Measurements from ENCODE around the gene LLGL2. TPM values are rescaled to one million over a fixed set of nuclear protein-coding genes. Genes with fewer than 3 reads are reported as not detected.
A peak's percentile ranks its signal among the peaks of the same experiment; 100 is the strongest.

The LLGL2 gene
- polyA plus RNA-seq, 2 donors: 71.6 to 139 TPM

DNA sequence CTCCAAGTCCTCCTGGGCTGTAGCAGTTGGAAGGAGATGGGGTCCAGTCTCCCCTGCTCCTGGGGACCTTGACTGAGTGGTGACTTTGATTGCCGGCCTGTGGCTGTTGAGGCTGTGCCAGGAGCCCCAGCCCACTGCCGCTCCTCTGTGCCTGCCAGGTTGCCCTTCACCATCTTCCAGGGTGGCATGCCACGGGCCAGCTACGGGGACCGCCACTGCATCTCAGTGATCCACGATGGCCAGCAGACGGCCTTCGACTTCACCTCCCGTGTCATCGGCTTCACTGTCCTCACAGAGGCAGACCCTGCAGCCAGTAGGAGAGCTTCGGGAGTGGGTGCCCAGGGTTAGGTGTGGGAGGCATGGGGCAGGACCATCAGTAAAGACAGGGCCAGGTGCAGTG is 38.7 kb downstream of the LLGL2 start:
- Histone ChIP-seq H3K27me3 (ENCODE audit: control insufficient read depth in 1 of 2, insufficient read depth in 2 of 2, low read length in 2 of 2) (no peaks in the 10 kb centered on the region), H3K9me3 (ENCODE audit: control insufficient read depth in 2 of 2, insufficient read depth in 1 of 2, low read depth in 1 of 2, low read length in 1 of 2) (no peaks in the 10 kb centered on the region), H3K4me1 (ENCODE audit: control insufficient read depth in 2 of 2, insufficient read depth in 2 of 2, low read length in 1 of 2) (peaks cover 0 to 4% of the 10 kb centered on the region in 2 donors), H3K36me3 (ENCODE audit: control insufficient read depth in 2 of 2, insufficient read depth in 2 of 2, low read length in 1 of 2) (peaks cover 12 to 54% of the 10 kb centered on the region in 2 donors), H3K4me3 (ENCODE audit: low read depth in 1 of 2, low read length in 2 of 2) (no peak overlapping the region), H3K27ac (ENCODE audit: low read depth in 2 of 2, low read length in 1 of 2) (peak overlapping the region; percentile 42 to 83)
- WGBS, 2 donors: 94 to 96% methylated on average over 11 of the region's 11 CpGs

DNA sequence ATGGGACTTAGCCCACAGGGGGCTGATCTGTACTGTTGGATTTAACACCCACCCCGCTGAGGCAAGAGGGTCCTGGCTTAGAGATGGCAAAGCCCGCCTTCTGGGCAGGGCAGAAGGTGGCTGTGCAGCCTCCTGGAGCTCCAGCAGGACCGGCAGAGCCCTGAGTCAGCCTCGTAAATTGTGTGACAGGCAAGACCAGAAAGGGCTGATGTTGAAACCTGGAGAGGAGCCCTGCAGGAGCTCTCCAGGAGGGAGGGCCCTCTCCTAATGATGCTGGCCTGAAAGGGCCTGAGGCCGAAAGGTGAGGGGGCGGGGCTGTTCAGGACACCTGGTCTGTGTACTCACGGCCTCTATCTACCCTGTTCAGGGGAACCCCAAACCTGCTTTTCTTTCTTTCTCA is 39.6 kb downstream of the LLGL2 start:
- H3K27me3 ChIP-seq (ENCODE audit: control insufficient read depth in 1 of 2, insufficient read depth in 2 of 2, low read length in 2 of 2): no peaks in the 10 kb centered on the region
- H3K27ac ChIP-seq (ENCODE audit: low read depth in 2 of 2, low read length in 1 of 2): peak overlapping the region; percentile 78 to 83
- no peaks in the 10 kb centered on the region for H3K9me3 ChIP-seq (ENCODE audit: control insufficient read depth in 2 of 2, insufficient read depth in 1 of 2, low read depth in 1 of 2, low read length in 1 of 2)
- H3K4me1 ChIP-seq (ENCODE audit: control insufficient read depth in 2 of 2, insufficient read depth in 2 of 2, low read length in 1 of 2): peaks cover 0 to 4% of the 10 kb centered on the region in 2 donors
- WGBS, 2 donors: 64 to 78% methylated on average over 7 of the region's 7 CpGs
- H3K36me3 ChIP-seq (ENCODE audit: control insufficient read depth in 2 of 2, insufficient read depth in 2 of 2, low read length in 1 of 2): peaks cover 12 to 56% of the 10 kb centered on the region in 2 donors
- no peak overlapping the region for H3K4me3 ChIP-seq (ENCODE audit: low read depth in 1 of 2, low read length in 2 of 2)

- H3K36me3 ChIP-seq (ENCODE audit: control insufficient read depth in 2 of 2, insufficient read depth in 2 of 2, low read length in 1 of 2): peaks cover 12 to 60% of the 10 kb centered on the region in 2 donors
- H3K4me3 ChIP-seq (ENCODE audit: low read depth in 1 of 2, low read length in 2 of 2): no peak overlapping the region
- peak overlapping the region in 1 of 2 donors; percentile 57 for H3K27ac ChIP-seq (ENCODE audit: low read depth in 2 of 2, low read length in 1 of 2)
- H3K4me1 ChIP-seq (ENCODE audit: control insufficient read depth in 2 of 2, insufficient read depth in 2 of 2, low read length in 1 of 2): peaks cover 0 to 4% of the 10 kb centered on the region in 2 donors
- 89 to 90% methylated on average over 6 of the region's 6 CpGs for whole genome bisulfite sequencing, 2 donors
- no peaks in the 10 kb centered on the region for H3K9me3 ChIP-seq (ENCODE audit: control insufficient read depth in 2 of 2, insufficient read depth in 1 of 2, low read depth in 1 of 2, low read length in 1 of 2)
- H3K27me3 ChIP-seq (ENCODE audit: control insufficient read depth in 1 of 2, insufficient read depth in 2 of 2, low read length in 2 of 2): no peaks in the 10 kb centered on the region
Measured at GRCh38 chr17:75565618-75566017, 40.1 kb downstream of the LLGL2 start.

- Histone ChIP-seq H3K27me3 (ENCODE audit: control insufficient read depth in 1 of 2, insufficient read depth in 2 of 2, low read length in 2 of 2) (no peaks in the 10 kb centered on the region), H3K4me1 (ENCODE audit: control insufficient read depth in 2 of 2, insufficient read depth in 2 of 2, low read length in 1 of 2) (peaks cover 0 to 4% of the 10 kb centered on the region in 2 donors), H3K27ac (ENCODE audit: low read depth in 2 of 2, low read length in 1 of 2) (no peak overlapping the region), H3K4me3 (ENCODE audit: low read depth in 1 of 2, low read length in 2 of 2) (no peak overlapping the region), H3K36me3 (ENCODE audit: control insufficient read depth in 2 of 2, insufficient read depth in 2 of 2, low read length in 1 of 2) (peaks cover 12 to 66% of the 10 kb centered on the region in 2 donors), H3K9me3 (ENCODE audit: control insufficient read depth in 2 of 2, insufficient read depth in 1 of 2, low read depth in 1 of 2, low read length in 1 of 2) (no peaks in the 10 kb centered on the region)
- 67 to 69% methylated on average over 6 of the region's 6 CpGs for WGBS, 2 donors
Measured at GRCh38 chr17:75566416-75566815, 40.9 kb downstream of the LLGL2 start.

DNA sequence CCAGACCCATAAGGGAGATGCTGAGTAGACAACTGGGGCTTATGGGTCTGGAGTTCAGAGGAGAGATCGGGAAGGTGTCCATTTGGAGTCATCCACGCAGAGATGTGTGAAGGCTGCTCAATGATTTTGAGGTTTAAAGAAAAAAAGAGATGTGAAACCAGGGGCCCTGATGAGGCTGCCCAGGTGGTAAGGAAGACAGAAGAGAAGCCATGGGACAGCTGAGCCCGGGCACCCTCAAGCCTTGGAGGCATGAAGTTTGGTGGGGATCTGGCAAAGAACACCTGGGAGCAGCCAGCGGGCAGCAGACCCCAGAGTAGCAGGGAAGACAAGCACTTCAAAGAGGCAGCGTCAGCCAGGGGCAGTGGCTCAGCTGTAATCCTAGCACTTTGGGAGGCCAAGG is 41.3 kb downstream of the LLGL2 start:
- H3K9me3 ChIP-seq (ENCODE audit: control insufficient read depth in 2 of 2, insufficient read depth in 1 of 2, low read depth in 1 of 2, low read length in 1 of 2): no peaks in the 10 kb centered on the region
- no peaks in the 10 kb centered on the region for H3K27me3 ChIP-seq (ENCODE audit: control insufficient read depth in 1 of 2, insufficient read depth in 2 of 2, low read length in 2 of 2)
- peaks cover 0 to 4% of the 10 kb centered on the region in 2 donors for H3K4me1 ChIP-seq (ENCODE audit: control insufficient read depth in 2 of 2, insufficient read depth in 2 of 2, low read length in 1 of 2)
- WGBS, 2 donors: 87 to 92% methylated on average over 5 of the region's 5 CpGs
- H3K27ac ChIP-seq (ENCODE audit: low read depth in 2 of 2, low read length in 1 of 2): no peak overlapping the region
- H3K36me3 ChIP-seq (ENCODE audit: control insufficient read depth in 2 of 2, insufficient read depth in 2 of 2, low read length in 1 of 2): peaks cover 12 to 70% of the 10 kb centered on the region in 2 donors
- H3K4me3 ChIP-seq (ENCODE audit: low read depth in 1 of 2, low read length in 2 of 2): no peak overlapping the region

DNA sequence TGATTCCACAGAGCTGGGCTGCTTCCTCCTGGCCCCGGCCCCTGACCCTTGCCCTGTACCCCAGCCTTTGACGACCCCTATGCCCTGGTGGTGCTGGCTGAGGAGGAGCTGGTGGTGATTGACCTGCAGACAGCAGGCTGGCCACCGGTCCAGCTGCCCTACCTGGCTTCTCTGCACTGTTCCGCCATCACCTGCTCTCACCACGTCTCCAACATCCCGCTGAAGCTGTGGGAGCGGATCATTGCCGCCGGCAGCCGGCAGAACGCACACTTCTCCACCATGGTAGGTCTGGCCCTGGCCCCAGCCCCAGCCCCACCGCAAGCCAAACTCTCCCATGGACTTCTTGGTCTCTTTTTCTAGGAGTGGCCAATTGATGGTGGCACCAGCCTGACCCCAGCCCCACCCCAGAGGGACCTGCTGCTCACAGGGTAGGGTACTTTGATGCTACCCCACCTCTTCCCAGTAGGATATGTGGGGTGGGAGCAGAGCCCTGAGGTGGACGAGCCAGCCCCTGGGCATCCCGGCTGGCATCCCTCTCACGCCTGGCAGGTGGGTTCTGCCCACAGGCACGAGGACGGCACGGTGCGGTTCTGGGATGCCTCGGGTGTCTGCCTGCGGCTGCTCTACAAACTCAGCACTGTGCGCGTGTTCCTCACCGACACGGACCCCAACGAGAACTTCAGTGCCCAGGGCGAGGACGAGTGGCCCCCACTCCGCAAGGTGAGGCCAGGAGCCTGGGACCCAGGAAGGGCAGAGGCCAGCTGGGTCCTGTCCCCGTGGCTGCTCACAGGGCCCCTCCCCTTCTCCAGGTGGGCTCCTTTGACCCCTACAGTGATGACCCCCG is 43.1 kb downstream of the LLGL2 start:
- 93 to 94% methylated on average over 31 of the region's 31 CpGs for WGBS, 2 donors
- Histone ChIP-seq H3K9me3 (ENCODE audit: control insufficient read depth in 2 of 2, insufficient read depth in 1 of 2, low read depth in 1 of 2, low read length in 1 of 2) (no peaks in the 10 kb centered on the region), H3K36me3 (ENCODE audit: control insufficient read depth in 2 of 2, insufficient read depth in 2 of 2, low read length in 1 of 2) (peaks cover 12 to 66% of the 10 kb centered on the region in 2 donors), H3K27me3 (ENCODE audit: control insufficient read depth in 1 of 2, insufficient read depth in 2 of 2, low read length in 2 of 2) (no peaks in the 10 kb centered on the region), H3K4me3 (ENCODE audit: low read depth in 1 of 2, low read length in 2 of 2) (no peak overlapping the region), H3K27ac (ENCODE audit: low read depth in 2 of 2, low read length in 1 of 2) (no peak overlapping the region), H3K4me1 (ENCODE audit: control insufficient read depth in 2 of 2, insufficient read depth in 2 of 2, low read length in 1 of 2) (peaks cover 0 to 4% of the 10 kb centered on the region in 2 donors)

DNA sequence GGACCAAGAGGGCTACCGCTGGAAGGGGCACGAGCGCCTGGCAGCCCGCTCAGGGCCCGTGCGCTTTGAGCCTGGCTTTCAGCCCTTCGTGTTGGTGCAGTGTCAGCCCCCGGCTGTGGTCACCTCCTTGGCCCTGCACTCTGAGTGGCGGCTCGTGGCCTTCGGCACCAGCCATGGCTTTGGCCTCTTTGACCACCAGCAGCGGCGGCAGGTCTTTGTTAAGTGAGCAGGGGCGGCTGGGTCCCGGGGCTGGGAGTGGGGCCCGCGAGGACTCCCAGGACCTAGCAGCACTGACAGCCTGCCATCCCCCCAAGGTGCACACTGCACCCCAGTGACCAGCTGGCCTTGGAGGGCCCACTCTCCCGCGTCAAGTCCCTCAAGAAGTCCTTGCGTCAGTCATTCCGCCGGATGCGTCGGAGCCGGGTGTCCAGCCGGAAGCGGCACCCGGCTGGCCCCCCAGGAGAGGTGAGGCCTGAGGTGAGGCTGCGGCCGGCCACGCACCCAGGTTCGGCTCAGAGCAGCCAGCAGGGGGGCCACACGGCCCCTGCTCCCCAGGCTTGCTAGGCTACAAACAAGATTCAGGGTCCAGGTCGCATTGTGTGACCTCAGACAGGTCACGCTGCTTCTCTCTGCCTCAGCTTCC is 44.7 kb downstream of the LLGL2 start:
- no peaks in the 10 kb centered on the region for H3K27me3 ChIP-seq (ENCODE audit: control insufficient read depth in 1 of 2, insufficient read depth in 2 of 2, low read length in 2 of 2)
- H3K4me1 ChIP-seq (ENCODE audit: control insufficient read depth in 2 of 2, insufficient read depth in 2 of 2, low read length in 1 of 2): peaks cover 0 to 4% of the 10 kb centered on the region in 2 donors
- H3K9me3 ChIP-seq (ENCODE audit: control insufficient read depth in 2 of 2, insufficient read depth in 1 of 2, low read depth in 1 of 2, low read length in 1 of 2): no peaks in the 10 kb centered on the region
- H3K4me3 ChIP-seq (ENCODE audit: low read depth in 1 of 2, low read length in 2 of 2): no peak overlapping the region
- H3K27ac ChIP-seq (ENCODE audit: low read depth in 2 of 2, low read length in 1 of 2): no peak overlapping the region
- H3K36me3 ChIP-seq (ENCODE audit: control insufficient read depth in 2 of 2, insufficient read depth in 2 of 2, low read length in 1 of 2): peaks cover 8 to 61% of the 10 kb centered on the region in 2 donors
- 94 to 95% methylated on average over 35 of the region's 35 CpGs for WGBS, 2 donors

GRCh38 chr17:75570772-75571171 is 45.3 kb downstream of the LLGL2 start:
- no peak overlapping the region for H3K4me3 ChIP-seq (ENCODE audit: low read depth in 1 of 2, low read length in 2 of 2)
- peaks cover 8 to 63% of the 10 kb centered on the region in 2 donors for H3K36me3 ChIP-seq (ENCODE audit: control insufficient read depth in 2 of 2, insufficient read depth in 2 of 2, low read length in 1 of 2)
- H3K27ac ChIP-seq (ENCODE audit: low read depth in 2 of 2, low read length in 1 of 2): no peak overlapping the region
- 94 to 97% methylated on average over 11 of the region's 11 CpGs for WGBS, 2 donors
- H3K4me1 ChIP-seq (ENCODE audit: control insufficient read depth in 2 of 2, insufficient read depth in 2 of 2, low read length in 1 of 2): peaks cover 0 to 4% of the 10 kb centered on the region in 2 donors
- H3K9me3 ChIP-seq (ENCODE audit: control insufficient read depth in 2 of 2, insufficient read depth in 1 of 2, low read depth in 1 of 2, low read length in 1 of 2): no peaks in the 10 kb centered on the region
- H3K27me3 ChIP-seq (ENCODE audit: control insufficient read depth in 1 of 2, insufficient read depth in 2 of 2, low read length in 2 of 2): no peaks in the 10 kb centered on the region

DNA sequence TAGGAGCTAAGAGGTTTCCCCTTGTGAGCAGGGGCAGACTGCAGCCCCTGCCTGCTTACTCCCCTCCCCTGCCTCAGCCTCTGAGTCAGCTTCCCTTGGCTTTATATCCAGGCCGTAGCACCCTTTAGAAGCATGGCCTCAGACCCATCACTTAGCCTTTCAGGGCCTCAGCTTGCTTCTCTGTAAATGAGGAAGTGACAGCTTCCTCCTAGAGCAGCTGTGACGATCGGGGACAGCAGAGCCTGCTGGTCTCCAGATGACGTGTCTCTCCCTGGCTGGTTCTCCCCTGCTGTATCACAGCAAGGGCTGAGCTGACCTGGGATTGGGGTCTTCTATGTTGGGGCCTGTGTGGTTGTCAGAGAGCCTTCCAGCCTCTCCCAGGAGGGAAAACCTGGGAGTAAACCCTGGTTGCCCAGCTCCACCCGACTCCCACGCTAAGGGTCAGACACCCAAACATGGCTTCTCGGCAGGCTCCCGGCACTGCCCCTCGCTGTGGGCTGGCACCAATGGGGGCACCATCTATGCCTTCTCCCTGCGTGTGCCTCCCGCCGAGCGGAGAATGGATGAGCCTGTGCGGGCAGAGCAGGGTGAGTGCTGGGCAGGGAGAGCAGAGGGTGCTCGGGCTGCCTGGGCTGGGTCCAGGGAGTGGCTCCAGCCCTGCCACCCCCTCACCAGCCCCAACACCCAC is 45.8 kb downstream of the LLGL2 start:
- H3K27ac ChIP-seq (ENCODE audit: low read depth in 2 of 2, low read length in 1 of 2): no peak overlapping the region
- H3K36me3 ChIP-seq (ENCODE audit: control insufficient read depth in 2 of 2, insufficient read depth in 2 of 2, low read length in 1 of 2): peaks cover 5 to 58% of the 10 kb centered on the region in 2 donors
- WGBS, 2 donors: 85 to 87% methylated on average over 15 of the region's 15 CpGs
- no peaks in the 10 kb centered on the region for H3K9me3 ChIP-seq (ENCODE audit: control insufficient read depth in 2 of 2, insufficient read depth in 1 of 2, low read depth in 1 of 2, low read length in 1 of 2)
- H3K4me3 ChIP-seq (ENCODE audit: low read depth in 1 of 2, low read length in 2 of 2): no peak overlapping the region
- H3K4me1 ChIP-seq (ENCODE audit: control insufficient read depth in 2 of 2, insufficient read depth in 2 of 2, low read length in 1 of 2): peaks cover 0 to 1% of the 10 kb centered on the region in 2 donors
- no peaks in the 10 kb centered on the region for H3K27me3 ChIP-seq (ENCODE audit: control insufficient read depth in 1 of 2, insufficient read depth in 2 of 2, low read length in 2 of 2)
